ENCODE results near the gene MAML2. TPM values are rescaled to one million over a fixed set of nuclear protein-coding genes. Genes with fewer than 3 reads are reported as not detected.
"Not testable (repeated sequence)": the region's sequence is repeated elsewhere in the genome, so short reads cannot be mapped to it uniquely, and the experiment has no call there.

MAML2 gene
- total RNA-seq, 1 experiment from 2014 or later = 6.6 TPM

DNA sequence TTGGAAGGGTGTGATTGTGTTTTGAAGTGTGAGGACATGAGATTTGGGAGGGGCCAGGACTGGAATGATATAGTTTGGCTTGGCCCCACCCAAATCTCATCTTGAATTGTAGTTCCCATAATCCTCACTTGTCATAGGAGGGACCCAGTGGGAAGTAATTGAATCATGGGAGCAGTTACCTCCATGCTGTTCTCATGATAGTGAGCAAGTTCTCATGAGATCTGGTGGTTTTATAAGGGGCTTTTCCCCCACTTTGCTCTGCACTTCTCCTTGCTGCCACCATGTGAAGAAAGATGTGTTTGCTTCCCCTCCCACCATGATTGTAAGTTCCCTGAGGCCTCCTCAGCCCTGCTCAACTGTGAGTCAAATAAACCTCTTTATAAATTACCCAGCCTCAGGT, 71.6 kb downstream of the MAML2 start:
- not testable (repeated sequence) for DNase-seq (ENCODE audit: low read depth)

DNA sequence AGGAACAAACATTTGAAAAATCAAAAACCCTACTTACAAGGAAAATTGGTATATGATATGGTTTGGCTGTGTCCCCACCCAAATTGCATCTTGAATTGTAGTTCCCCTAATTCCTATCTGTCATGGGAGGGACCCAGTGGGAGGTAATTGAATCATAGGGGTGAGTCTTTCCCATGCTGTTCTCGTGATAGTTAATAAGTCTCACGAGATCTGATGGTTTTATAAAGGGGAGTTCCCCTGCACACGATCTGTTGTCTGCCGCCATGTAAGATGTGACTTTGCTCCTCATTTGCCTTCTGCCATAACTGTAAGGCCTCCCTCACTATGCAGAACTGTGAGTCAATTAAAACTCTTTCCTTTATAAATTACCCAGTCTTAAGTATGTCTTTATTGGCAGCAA, 74.5 kb downstream of the MAML2 start:
- DNase-seq (ENCODE audit: low read depth) = not testable (repeated sequence)

DNA sequence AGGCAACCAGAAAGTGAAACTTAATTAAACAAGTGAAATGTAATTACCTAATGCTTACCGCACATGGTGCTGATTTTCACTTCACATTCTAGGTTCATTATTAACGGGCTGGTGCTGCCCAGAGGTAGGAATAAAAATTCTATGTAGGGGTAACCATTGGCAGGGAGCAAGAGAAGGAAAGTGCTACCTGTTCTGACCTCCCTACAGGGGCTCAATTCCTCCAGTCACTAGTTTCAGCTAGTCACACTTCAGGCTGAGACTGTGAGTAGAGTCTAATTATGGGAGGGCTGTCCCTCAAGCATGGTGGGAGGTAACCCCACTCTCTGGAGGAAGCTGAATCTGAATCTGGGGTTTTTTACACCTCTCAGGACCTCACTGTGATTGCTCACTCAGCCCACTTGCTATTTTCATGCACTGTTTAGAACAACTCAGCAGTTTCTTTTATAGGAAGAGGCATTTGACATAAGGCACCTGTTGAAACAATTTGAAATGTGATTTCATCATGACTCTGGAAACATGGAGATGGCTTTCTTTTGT, 75.4 kb downstream of the MAML2 start:
- DNase-seq (ENCODE audit: low read depth) = no peak

DNA sequence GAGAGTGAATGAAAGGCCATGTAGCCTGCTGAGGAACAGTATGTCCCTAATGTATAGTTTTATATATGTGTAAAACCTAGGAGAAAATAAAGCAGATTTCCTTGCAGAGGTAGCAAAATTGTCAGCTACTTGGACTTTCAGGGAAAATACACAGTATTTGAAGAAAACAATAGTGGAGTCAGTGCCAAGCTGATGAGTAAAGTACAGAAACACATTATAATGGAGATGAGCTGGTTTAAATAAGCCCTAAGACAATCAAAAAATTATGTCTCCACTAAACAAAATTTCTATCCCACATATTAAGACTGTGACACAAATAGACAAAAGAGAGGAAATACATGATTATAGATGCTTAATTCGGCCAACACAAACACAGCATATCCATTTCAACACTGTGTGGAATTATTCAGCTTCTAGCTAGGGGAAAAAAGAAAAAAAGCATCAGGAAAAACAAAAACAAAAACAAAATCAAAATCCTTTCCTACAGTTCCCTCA, 75.9 kb downstream of the MAML2 start:
- no peak for DNase-seq (ENCODE audit: low read depth)

DNA sequence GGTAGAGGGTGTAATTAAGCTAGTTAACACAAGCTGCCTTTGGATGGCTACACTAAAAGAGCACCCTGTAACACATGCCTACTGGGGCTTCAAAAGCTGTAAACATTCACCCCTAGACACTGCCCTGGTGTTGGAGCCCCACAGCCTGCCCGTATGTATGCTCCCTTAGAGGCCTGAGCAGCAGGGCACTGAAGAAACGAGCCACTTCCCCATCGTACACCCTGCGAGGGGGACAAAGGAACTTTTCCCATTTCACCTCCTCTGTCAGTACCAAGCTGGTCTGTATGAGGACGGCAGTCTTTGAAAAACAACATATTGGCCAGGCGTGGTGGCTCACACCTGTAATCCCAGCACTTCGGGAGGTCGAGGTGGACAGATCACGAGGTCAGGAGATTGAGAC, 77.0 kb downstream of the MAML2 start:
- DNase-seq (ENCODE audit: low read depth) = no peak

DNA sequence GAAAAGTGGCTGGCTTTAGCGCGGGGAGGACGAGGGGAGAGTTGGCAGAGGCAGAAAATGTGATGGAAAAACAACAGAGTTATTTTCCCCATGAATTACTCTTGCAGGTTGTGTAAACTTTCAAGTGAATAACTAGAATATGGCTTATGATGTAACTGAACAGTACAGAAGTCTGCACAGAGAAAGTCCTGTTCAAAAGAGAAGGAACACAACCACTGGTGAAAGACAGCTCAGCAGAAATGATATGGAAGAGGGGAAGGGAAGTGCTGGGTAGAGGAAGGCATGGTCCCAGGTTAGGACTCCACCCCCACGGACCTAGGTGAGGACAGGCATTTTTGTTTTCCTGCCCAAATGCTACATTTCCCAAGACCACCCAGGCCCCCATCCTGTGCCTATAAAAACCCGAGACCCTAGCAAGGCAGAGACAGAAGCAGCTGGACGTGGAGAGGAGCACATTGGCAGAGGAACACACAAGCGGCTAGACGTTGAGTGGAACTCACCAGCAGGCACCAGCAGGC, 77.7 kb downstream of the MAML2 start:
- no peak for DNase-seq (ENCODE audit: low read depth)

DNA sequence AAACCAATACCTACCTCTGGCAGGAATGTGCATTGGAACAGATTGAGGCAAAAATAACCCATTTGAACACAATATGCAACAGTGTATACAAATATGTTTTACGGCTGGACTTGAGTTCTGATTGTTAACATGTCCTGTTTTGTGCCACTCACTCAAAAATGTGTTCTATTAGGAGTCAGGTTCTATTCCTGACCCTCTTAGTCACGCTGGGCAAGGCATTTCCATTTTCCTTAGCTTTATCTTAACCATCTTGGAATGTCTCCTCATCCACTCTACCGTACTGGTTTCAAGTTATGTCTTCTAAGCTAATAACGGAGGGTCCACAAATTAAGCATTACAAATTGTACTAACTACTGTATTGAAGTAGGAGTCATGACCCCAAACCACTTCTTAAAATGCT, 78.6 kb downstream of the MAML2 start:
- DNase-seq (ENCODE audit: low read depth) = no peak

DNA sequence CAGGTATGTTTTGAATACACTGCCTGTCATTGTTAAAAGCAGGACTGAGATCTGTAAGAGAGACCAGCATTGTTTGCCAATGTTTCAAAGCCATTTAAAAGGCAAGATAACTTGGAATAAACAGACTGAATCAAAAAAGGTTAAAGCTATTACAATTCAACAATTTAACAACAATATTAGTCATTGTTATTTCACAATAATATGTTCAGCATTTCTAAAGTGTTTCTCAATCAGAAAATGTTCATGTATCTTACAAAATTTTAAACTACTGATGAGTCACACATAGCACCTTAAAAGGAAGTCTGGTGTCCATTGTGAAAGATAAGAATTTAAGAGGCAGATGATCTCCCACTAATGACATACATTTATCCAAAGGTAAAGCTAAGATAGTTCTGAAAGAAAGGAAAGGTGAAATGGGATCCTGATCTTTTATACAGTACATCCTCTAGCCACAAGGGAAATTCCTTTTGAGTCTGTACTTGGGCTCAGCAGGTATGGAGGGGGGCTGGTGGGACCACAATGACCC, 79.7 kb downstream of the MAML2 start:
- DNase-seq (ENCODE audit: low read depth) = no peak

DNA sequence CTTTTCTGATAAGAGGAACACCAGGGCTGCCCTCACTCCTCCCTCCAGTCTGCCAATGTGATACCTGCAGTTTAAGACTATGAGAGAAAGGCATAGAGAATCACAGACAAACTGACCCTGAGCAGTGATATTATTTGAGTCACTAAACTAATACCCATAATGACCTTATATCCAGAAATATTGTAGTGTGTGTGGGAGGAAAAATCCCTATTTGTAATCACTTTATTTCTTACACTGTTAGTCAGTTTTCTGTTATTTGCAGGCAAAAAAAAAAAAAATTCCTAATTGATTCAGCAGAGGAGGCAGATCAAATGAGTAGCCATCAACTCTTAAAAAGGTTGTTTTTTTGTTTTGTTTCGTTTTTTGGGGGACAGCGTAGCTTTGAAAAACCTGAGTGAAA, 82.5 kb downstream of the MAML2 start:
- DNase-seq (ENCODE audit: low read depth) = no peak

DNA sequence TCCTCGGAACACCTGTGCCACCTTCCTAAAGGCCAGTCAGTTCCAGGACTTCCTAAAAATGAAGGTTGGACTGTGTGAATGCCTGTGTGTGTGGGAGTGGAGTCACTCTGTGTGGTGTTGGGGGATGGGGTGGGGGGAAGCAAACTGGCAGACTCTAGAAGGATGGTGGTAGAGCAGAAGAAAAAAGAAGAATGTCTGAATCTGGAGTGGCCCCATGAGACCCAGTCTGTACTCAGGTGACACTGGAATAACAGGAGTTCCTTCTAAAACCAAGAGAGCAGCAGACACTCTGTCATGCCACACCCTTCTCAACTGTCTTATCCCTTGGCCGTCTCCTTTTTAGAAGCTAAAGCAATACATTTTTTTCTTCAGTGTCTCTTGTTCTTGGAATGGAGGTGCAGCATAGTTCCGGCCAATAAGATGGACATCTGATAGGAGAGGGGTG, 82.9 kb downstream of the MAML2 start:
- DNase-seq (ENCODE audit: low read depth) = no peak

DNA sequence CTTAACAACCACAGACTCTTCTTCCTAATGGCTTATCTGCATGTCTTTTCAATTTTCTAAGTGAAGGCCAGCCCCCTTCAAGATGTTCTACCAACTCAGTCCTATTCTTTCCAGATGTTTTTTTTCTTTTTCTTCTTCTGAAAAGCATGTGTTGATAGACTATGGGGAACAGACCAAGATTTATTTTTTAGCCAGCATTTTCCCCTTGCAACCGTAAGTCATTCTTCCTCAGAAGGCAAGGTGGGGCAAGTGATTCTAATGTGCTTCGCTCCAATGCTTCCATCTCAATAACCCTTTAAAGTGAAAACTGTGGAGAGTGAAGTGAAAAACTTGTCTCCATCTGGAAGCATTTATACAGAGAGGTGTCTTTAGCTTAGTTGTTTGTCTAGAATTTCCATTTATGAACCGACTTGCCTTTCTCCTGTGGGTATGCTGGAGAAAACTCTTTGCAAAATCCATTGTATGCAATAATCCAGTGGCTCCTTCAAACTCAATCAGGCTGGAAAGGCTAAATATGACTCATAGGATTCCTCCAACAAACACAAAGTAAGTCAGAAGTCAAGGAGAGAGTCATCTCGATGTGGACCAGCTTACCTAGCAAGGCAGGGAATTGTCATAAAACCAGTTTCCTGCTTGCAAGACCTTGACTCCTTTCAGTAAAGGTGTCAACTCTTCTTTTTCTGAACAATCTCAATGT, 83.7 kb downstream of the MAML2 start:
- peak; percentile 70 for DNase-seq (ENCODE audit: low read depth)

DNA sequence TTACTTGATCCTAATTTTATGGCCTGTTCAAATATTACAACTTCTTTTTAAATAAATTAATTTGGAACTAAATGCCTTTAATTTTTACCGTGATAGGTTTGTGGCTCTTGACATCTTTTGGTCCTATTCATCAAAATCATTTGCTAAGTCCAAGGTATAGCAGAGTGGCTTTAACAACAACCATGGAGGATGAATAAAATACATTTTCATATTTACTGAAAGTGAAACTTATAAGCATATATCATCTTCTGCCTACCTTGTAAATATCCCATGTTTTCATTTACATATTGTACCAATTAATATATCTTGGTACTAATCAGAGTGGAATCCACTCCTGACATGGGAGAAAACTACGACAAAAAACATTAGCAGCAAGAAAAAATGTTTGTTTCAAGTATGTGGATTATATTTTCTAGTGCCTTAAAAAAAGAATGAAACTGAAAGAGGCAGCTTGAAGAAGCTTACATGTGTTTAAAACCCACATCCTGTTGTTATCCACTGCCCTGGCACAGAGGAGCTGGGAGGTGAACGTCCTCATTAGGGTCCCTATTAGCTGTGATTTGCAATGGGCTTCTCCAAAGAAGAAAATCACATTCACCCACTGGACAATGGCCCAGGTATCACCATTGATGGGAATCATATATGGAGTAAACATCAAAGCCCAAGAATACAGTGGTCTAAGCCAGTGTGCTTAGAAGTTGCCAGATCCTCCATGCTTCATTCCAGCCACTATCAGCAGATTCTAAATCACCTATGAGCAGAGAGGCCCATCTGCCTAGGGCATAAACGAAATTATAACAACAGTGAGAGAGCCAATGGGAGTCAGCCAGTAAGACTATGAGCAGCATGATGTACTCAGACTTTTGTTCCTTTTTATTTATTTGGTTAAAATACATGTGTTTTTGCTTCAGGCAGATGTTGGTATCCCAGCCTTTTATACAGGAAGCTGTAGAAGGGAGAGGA, 84.7 kb downstream of the MAML2 start:
- peak; percentile 55 for DNase-seq (ENCODE audit: low read depth)

DNA sequence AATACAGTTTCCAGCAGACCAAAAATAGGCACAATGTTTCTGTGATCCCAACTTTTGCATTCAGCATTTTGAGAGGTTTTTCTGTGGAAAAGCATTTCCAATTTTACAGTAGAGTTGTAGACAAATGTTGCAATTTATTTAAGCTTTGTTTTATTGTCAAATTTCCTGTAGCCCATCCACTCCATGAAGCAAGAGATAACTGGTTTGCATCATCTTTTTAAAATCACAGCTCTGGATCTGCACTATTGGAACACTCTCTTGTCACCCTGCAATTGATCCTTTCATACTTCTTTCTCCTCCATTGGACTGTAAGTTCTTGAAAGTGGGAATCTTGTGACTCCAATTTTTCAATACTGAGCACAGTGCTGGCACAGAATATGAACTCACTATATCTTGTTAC, 86.0 kb downstream of the MAML2 start:
- DNase-seq (ENCODE audit: low read depth) = no peak

DNA sequence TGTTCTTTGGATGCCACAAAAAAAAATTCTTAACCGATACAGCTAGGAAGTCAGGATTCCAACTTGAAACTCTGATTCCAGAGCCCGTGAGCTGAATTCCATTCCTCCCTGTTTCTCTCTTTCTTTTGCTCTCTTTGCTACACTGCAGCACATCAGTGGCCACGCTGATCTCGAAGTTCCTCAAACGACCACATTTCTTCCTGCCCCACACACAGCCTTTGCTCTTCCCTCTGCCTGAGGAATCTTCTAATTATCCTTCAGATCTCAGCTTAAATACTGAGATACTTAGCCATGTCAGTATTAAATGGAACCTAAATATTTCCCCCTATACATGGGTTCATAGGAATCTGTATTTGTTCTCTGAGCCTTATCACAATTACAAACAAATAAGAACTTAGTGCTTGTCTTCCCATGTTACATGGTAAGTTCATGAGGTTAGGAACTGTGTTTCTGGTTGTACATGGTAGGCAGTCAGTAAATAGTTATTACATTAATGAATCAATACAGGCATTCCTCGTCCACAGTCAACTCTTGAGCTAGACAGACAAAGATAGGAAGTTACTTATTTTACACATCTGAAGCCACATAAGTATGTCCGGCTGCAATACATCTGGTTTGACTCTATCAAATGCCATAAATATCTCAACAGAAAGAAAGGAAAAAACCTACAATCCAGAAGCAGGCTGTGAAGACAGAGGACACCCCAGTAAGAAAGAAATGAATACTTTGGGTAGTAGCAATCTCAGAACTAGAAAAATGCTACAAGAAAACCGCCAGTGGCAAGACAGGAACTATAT, 86.6 kb downstream of the MAML2 start:
- no peak for DNase-seq (ENCODE audit: low read depth)

DNA sequence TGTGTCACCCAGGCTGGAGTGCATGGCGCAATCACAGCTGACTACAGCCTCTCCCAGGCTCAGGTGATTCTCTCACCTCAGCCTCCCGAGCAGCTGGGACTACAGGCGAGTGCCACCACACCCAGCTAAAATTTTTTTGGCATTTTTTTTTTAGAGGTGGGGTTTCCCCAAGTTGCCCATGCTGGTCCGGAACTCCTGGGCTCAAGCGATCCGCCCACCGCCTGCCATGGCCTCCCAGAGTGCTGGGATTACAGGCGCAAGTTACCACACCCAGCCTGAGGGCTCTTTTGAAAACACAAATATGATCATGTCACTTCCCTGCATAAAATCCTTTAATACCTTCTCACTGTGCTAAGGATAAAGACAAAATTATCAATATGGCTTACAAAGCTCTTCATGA, 88.1 kb downstream of the MAML2 start:
- peak; percentile 30 for DNase-seq (ENCODE audit: low read depth)

DNA sequence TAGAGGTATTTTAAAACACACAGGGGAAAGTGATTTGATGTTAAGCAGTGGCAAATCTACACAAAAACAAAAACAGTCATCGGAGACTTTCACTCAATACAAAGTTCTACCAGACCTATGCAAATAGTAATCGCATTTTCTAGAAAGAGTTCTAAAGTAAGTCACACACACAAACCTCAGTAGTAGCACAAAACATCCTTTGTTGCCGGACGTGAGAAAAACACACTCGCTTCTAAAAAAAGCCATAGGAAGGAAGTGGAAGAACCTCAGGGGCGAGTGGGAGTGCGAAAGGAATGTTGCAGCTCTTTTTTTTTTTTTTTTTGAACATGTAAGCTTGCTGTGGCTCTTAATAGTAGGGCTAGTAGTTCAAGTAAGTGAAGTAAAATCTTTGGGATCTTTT, 88.9 kb downstream of the MAML2 start:
- DNase-seq (ENCODE audit: low read depth) = peak; percentile 69

DNA sequence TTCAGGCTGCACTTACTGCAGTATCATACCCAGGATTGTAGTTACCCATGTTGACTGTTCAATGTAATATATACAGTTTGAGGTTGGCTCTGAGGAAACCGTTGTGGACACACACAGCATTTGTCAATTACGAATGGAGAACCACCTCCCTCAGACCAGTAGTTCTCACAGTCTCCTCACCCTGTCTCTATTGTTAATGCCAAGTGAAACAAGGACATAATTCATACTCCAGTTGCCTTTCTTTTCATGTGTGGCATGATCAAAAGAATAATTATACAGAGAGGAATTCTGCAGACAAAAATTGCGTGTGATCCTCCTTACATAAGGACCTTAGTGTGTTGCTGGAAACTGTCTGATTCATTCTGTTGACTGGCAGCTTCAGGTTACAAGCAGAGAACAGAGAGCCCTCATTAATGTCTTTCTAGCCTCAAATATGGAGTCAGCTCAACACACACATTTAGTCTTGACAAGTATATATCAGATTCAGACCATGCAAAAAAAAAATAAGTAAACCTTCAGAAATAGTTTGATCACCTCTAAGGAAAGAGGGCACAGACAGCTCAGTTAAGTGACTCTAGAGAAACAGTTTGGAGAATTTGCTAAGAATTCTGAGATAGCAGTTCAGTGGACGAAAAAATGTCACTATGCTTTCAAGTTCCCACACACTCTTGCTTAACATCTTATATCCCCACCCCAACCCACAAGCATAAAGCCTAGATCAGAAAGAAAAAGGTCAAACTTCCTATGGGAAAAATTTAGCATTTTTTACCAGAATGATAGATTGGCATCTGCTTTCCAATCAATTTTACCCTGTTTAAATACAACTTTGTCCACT, 96.1 kb downstream of the MAML2 start:
- peak; percentile 66 for DNase-seq (ENCODE audit: low read depth)

DNA sequence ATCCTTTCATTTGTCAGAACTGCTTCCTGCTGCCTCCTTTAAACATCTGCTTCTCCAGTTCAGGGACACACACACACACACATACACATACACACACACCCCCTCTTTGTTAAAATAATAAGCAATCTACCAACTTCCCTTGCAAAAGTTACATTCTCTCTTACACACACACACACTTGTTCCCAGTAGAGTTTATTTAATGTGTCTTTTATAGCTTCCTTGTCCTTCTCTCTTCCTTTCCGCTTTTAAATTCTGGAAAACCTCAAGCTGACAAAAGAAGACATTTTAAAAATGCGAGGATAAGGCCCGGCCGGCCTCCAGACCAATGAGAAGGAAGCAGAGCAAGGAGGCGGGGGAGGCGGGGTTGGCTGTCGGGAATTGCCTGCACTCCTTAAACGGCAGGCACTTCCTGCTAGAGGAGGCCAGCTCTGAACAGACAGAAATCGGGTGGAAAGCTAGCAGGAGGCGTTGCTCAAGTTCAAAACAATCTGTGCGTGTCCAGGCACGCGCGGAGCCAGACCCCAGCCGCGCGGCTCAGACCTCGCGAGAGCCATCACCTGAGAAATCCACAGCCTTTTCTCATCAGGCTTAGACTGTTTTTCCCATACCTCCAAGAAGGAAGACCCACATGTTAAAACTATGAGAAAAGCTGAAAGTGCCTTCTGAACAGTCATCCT, 99.9 kb downstream of the MAML2 start:
- peak; percentile 96 for DNase-seq (ENCODE audit: low read depth)

DNA sequence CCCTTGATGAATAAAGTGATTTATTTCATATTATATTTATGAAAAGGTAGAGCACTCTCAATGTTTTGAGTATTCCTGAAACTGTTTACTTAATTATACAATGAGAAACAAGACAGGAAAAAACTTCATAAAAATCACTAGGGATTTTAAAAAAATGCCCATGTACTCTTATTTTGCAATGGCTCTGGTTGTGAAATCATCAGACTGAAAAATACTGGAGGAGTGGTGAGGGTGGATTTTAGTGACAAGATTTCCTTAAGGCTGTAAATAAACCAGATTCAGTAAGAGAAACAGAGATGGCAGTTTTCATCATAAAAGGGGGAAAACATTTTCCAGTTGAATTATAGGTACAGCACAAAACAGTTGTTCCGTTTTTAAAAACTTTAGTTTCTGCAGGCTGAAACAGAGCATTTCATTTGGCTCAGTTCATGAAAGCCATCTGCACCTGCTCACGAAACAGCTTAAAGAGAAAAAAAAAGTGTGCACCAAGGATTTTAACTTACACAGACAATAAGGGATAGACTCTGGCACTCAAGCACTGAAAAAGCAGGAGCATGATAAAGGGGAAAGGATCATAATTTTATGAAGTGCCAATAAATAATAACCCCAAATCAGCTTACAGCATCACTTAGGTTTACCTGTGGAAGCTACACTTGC, 100.7 kb downstream of the MAML2 start:
- no peak for DNase-seq (ENCODE audit: low read depth)
